ENCODE results near the gene FMNL1. TPM values are rescaled to one million over a fixed set of nuclear protein-coding genes. Genes with fewer than 3 reads are reported as not detected.

The FMNL1 gene
- total RNA-seq, 2 donors from 2014 or later = 3.5 to 4.5 TPM

DNA sequence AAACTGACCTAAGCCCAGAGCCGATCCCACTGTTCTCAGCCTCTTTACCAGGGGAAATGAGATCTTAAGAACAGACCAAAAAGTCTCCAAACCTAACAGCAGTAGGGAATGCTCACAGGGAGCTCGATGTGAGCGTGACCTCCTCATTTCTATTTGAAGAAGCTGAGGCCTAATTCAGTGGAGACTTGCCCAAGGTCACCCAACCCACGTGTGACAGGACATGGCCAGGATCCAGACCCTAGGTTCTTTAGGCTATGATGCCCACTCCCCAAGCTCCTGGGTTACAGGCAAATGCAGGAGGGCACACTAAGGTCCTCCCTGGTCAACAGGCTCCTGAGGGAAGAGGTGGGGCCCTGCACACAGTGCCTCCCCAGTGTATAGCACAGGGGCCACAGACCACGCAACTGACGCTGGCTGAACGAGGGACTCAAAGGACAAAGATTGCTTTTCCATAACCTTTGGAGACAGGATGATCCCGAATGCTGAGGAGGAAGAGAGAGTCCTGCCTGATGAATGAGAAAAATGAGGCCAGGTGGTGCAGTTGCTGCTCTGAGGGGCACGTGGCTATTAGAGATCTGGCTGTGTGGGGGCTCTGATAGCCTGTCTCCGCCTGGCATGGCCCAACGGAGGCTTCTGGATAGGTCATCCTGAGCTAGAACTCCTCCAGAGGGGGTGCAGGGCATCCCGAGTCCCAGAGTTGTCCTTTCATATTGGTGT lies 71.2 kb downstream of the FMNL1 start:
- Histone ChIP-seq H3K36me3 (ENCODE audit: control insufficient read depth, insufficient read depth, low read length) (peaks cover under 1% of the 10 kb centered on the region), H3K4me3 (ENCODE audit: low read length) (no peak overlapping the region), H3K27me3 (ENCODE audit: control insufficient read depth, insufficient read depth, low read length, poor library complexity, severe bottlenecking) (no peaks in the 10 kb centered on the region), H3K9ac (ENCODE audit: extremely low read depth, low read length, poor library complexity, severe bottlenecking) (no peak overlapping the region), H3K27ac (ENCODE audit: low read depth, low read length) (peak overlapping the region; percentile 20), H3K9me3 (ENCODE audit: control insufficient read depth, low read length) (no peaks in the 10 kb centered on the region), H3K4me1 (ENCODE audit: control insufficient read depth, insufficient read depth, low read length) (no peaks in the 10 kb centered on the region)
- no peak for DNase-seq
- 91 to 96% methylated on average over 12 of the region's 12 CpGs for WGBS, 2 experiments (ENCODE audit: insufficient coverage in 1 of 2, insufficient read length in 1 of 2)
- H3K27me3 Mint-ChIP-seq (ENCODE audit: insufficient read depth) = no peaks in the 10 kb centered on the region
- TF ChIP-seq, protein P1, sequence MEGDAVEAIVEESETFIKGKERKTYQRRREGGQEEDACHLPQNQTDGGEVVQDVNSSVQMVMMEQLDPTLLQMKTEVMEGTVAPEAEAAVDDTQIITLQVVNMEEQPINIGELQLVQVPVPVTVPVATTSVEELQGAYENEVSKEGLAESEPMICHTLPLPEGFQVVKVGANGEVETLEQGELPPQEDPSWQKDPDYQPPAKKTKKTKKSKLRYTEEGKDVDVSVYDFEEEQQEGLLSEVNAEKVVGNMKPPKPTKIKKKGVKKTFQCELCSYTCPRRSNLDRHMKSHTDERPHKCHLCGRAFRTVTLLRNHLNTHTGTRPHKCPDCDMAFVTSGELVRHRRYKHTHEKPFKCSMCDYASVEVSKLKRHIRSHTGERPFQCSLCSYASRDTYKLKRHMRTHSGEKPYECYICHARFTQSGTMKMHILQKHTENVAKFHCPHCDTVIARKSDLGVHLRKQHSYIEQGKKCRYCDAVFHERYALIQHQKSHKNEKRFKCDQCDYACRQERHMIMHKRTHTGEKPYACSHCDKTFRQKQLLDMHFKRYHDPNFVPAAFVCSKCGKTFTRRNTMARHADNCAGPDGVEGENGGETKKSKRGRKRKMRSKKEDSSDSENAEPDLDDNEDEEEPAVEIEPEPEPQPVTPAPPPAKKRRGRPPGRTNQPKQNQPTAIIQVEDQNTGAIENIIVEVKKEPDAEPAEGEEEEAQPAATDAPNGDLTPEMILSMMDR (conservative IDR thresholded peaks at IDR 0.05) = no peak
- no peak overlapping the region for H3K27ac Mint-ChIP-seq
- peaks cover 6% of the 10 kb centered on the region for H3K4me1 Mint-ChIP-seq
- no peak overlapping the region for H3K4me3 Mint-ChIP-seq
- H3K9me3 Mint-ChIP-seq = no peaks in the 10 kb centered on the region
- peaks cover 13% of the 10 kb centered on the region for H3K36me3 Mint-ChIP-seq (ENCODE audit: low read depth)

- H3K9ac ChIP-seq (ENCODE audit: extremely low read depth, low read length, poor library complexity, severe bottlenecking) = no peak overlapping the region
- Mint-ChIP-seq H3K36me3 (ENCODE audit: low read depth) (peaks cover 11% of the 10 kb centered on the region), H3K4me1 (peaks cover 6% of the 10 kb centered on the region), H3K27me3 (ENCODE audit: insufficient read depth) (no peaks in the 10 kb centered on the region), H3K4me3 (no peak overlapping the region), H3K9me3 (no peaks in the 10 kb centered on the region), H3K27ac (peak overlapping the region; percentile 50)
- no peaks in the 10 kb centered on the region for H3K36me3 ChIP-seq (ENCODE audit: control insufficient read depth, insufficient read depth, low read length)
- peak; percentile 88 for DNase-seq
- TF ChIP-seq, protein P1 (conservative IDR thresholded peaks at IDR 0.05) = no peak
- H3K4me1 ChIP-seq (ENCODE audit: control insufficient read depth, insufficient read depth, low read length) = no peaks in the 10 kb centered on the region
- H3K27ac ChIP-seq (ENCODE audit: low read depth, low read length) = peak overlapping the region; percentile 20
- WGBS, 2 experiments (ENCODE audit: insufficient coverage in 1 of 2, insufficient read length in 1 of 2) = 79 to 86% methylated on average over 9 to 10 of the region's 10 CpGs
- H3K9me3 ChIP-seq (ENCODE audit: control insufficient read depth, low read length) = no peaks in the 10 kb centered on the region
- no peaks in the 10 kb centered on the region for H3K27me3 ChIP-seq (ENCODE audit: control insufficient read depth, insufficient read depth, low read length, poor library complexity, severe bottlenecking)
- no peak overlapping the region for H3K4me3 ChIP-seq (ENCODE audit: low read length)
These were observed 71.9 kb downstream of the FMNL1 start for GRCh38 chr17:45293413-45294211.

- Mint-ChIP-seq H3K4me3 (no peak overlapping the region), H3K9me3 (no peaks in the 10 kb centered on the region), H3K4me1 (peaks cover 6% of the 10 kb centered on the region), H3K36me3 (ENCODE audit: low read depth) (peaks cover 8% of the 10 kb centered on the region), H3K27me3 (ENCODE audit: insufficient read depth) (no peaks in the 10 kb centered on the region), H3K27ac (no peak overlapping the region)
- 89 to 95% methylated on average over 2 to 3 of the region's 3 CpGs for WGBS, 2 experiments (ENCODE audit: insufficient coverage in 1 of 2, insufficient read length in 1 of 2)
- no peak overlapping the region for H3K27ac ChIP-seq (ENCODE audit: low read depth, low read length)
- no peaks in the 10 kb centered on the region for H3K36me3 ChIP-seq (ENCODE audit: control insufficient read depth, insufficient read depth, low read length)
- no peak for DNase-seq
- no peaks in the 10 kb centered on the region for H3K4me1 ChIP-seq (ENCODE audit: control insufficient read depth, insufficient read depth, low read length)
- H3K27me3 ChIP-seq (ENCODE audit: control insufficient read depth, insufficient read depth, low read length, poor library complexity, severe bottlenecking) = no peaks in the 10 kb centered on the region
- H3K9me3 ChIP-seq (ENCODE audit: control insufficient read depth, low read length) = no peaks in the 10 kb centered on the region
- TF ChIP-seq, protein P1 (conservative IDR thresholded peaks at IDR 0.05) = no peak
- no peak overlapping the region for H3K9ac ChIP-seq (ENCODE audit: extremely low read depth, low read length, poor library complexity, severe bottlenecking)
- H3K4me3 ChIP-seq (ENCODE audit: low read length) = no peak overlapping the region
These were observed 72.8 kb downstream of the FMNL1 start for GRCh38 chr17:45294506-45294905.

All from endodermal cell (in vitro differentiated cells).